ENCODE measurements around the gene CYP3A4. TPM values are rescaled to one million over a fixed set of nuclear protein-coding genes. Genes with fewer than 3 reads are reported as not detected.

Gene CYP3A4
- total and polyA plus RNA-seq, 2 of the 8 experiments (the other 6 are each of a cell fraction or from before 2014, with no cell fraction given), result not detected

DNA sequence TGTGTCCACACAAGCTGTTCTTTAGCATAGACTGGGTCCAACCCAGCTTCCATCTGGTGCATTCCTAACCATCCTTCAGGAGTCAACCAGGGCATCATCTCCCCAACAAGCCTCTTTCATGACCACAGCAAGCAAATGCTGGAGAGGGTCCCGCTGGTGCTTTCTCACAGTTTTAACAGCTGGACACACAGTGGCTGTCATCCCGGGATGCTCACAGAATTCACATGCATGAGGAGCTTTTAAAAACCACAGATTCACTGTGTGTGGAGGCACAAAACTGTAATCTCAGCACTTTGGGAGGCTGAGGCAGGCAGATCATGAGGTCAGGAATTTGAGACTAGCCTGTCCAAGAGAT, 42.6 kb downstream of the CYP3A4 start:
- FAIRE-seq, result no peak
- H4K8ac ChIP-seq (ENCODE audit: extremely low read depth, insufficient read depth, low read length), result no peak overlapping the region
- no peak overlapping the region for H2BK5ac ChIP-seq (ENCODE audit: low read depth, low read length)
- WGBS, 2 experiments (ENCODE audit: extremely low coverage in 1 of 2, insufficient coverage in 1 of 2, insufficient read length in 1 of 2, insufficient replicate concordance in 2 of 2, low coverage in 1 of 2, low lambda C conversion rate in 2 of 2, missing lambda C conversion rate in 1 of 2), result 93% methylated on average over 2 of the region's 2 CpGs; no CpG with 5 or more reads in 1 of the 2 experiments
- no peak overlapping the region for H3K9ac ChIP-seq (replicated peaks in 1 of 4; ENCODE audit: extremely low read depth in 1 of 4, low read depth in 3 of 4, low read length in 3 of 4)
- H3K4me2 ChIP-seq (ENCODE audit: insufficient read depth in 1 of 2, low read depth in 2 of 2, low read length in 2 of 2), result no peak overlapping the region
- H3K79me2 ChIP-seq (ENCODE audit: control insufficient read depth in 1 of 2, insufficient read depth in 2 of 2, low read length in 2 of 2), result no peaks in the 10 kb centered on the region
- no peak overlapping the region for H3K56ac ChIP-seq (replicated peaks; ENCODE audit: insufficient read length, low read depth, low read length)
- no peaks in the 10 kb centered on the region for H3K36me3 ChIP-seq (ENCODE audit: control insufficient read depth in 2 of 4, insufficient read depth in 4 of 4, low read length in 3 of 4)
- no peak overlapping the region for H3K23ac ChIP-seq (ENCODE audit: insufficient read length)
- H4K20me1 ChIP-seq (replicated peaks in 1 of 2; ENCODE audit: control insufficient read depth in 1 of 2, insufficient read depth in 2 of 2, low read length in 2 of 2), result no peaks in the 10 kb centered on the region
- no peaks in the 10 kb centered on the region for H3K79me1 ChIP-seq (ENCODE audit: low read depth, low read length)
- ChIA-PET CTCF (ENCODE audit: partially characterized antibody) (interaction anchor here (1.2 kb wide), 1 partner anchor 19 kb away, joined by 3 read pairs; no protein-coding TSS in a partner anchor), POLR2A (ENCODE audit: partially characterized antibody) (interaction anchor here (1.3 kb wide), 1 partner anchor 10 kb away, joined by 4 read pairs; no protein-coding TSS in a partner anchor)
- H2BK12ac ChIP-seq (ENCODE audit: low read depth, low read length), result no peak overlapping the region
- no peak overlapping the region for H2BK120ac ChIP-seq (replicated peaks; ENCODE audit: low read depth, low read length)
- no peaks in the 10 kb centered on the region for H3K27me3 ChIP-seq (replicated peaks in 1 of 4; ENCODE audit: control insufficient read depth in 3 of 4, extremely low read depth in 1 of 4, insufficient read depth in 3 of 4, low read length in 3 of 4)
- H3K4me1 ChIP-seq (replicated peaks in 1 of 4; ENCODE audit: control insufficient read depth in 3 of 4, insufficient read depth in 4 of 4, low read length in 3 of 4), result peaks cover 0 to 7% (median 2%) of the 10 kb centered on the region in 4 experiments; a peak in 3 of 7 replicates
- H3K23me2 ChIP-seq (ENCODE audit: low read depth, low read length), result no peaks in the 10 kb centered on the region
- H2BK15ac ChIP-seq (ENCODE audit: low read length), result no peak overlapping the region
- no peak overlapping the region for H4K5ac ChIP-seq (ENCODE audit: insufficient read length, low read depth, low read length)
- no peak overlapping the region for H3K4me3 ChIP-seq (ENCODE audit: extremely low read depth in 1 of 4, insufficient read depth in 2 of 4, low read depth in 3 of 4, low read length in 4 of 4)
- H4K91ac ChIP-seq (replicated peaks; ENCODE audit: insufficient read length, low read length), result no peak overlapping the region
- no peak overlapping the region for H3K27ac ChIP-seq (ENCODE audit: low read depth, low read length)
- H2AK5ac ChIP-seq (ENCODE audit: low read depth, low read length), result no peak overlapping the region
- H3K14ac ChIP-seq (ENCODE audit: insufficient read length), result no peak overlapping the region
- no peak for TF ChIP-seq POU5F1 (IDR thresholded peaks at IDR 0.05; ENCODE audit: low read depth, low read length)
- no peak for TF ChIP-seq POLR2A (IDR thresholded peaks at IDR 0.05; ENCODE audit: control extremely low read depth in 1 of 2, low read depth in 2 of 2, low read length in 2 of 2)
- no peak for TF ChIP-seq RNF2 (IDR thresholded peaks at IDR 0.05; ENCODE audit: borderline replicate concordance, low read depth, low read length, missing control alignments, poor library complexity, severe bottlenecking)
- TF ChIP-seq CBX8 (IDR thresholded peaks at IDR 0.05; ENCODE audit: borderline replicate concordance, low read depth, low read length), result no peak
- no peak for TF ChIP-seq SIRT6 (IDR thresholded peaks at IDR 0.05; ENCODE audit: low read length)
- no peak for TF ChIP-seq CBX5 (IDR thresholded peaks at IDR 0.05; ENCODE audit: low read depth, low read length)
- no peak for TF ChIP-seq CREB1 (IDR thresholded peaks at IDR 0.05)
- no peak for TF ChIP-seq RBBP5 (IDR thresholded peaks at IDR 0.05; ENCODE audit: borderline replicate concordance, low read depth, low read length)
- TF ChIP-seq KDM5A (IDR thresholded peaks at IDR 0.05; ENCODE audit: low read length), result no peak
- TF ChIP-seq JUN (IDR thresholded peaks at IDR 0.05; ENCODE audit: low read depth, low read length), result no peak
- no peak for TF ChIP-seq POLR2AphosphoS5 (IDR thresholded peaks at IDR 0.05; ENCODE audit: low read depth, low read length)
- no peak for TF ChIP-seq TBP (IDR thresholded peaks at IDR 0.05; ENCODE audit: low read depth, low read length)
- H3K4ac ChIP-seq (replicated peaks; ENCODE audit: insufficient read length, low read depth, low read length), result no peak overlapping the region
- H2AFZ ChIP-seq (ENCODE audit: low read length), result no peak overlapping the region
- H3K18ac ChIP-seq (ENCODE audit: extremely low read depth, low read length), result no peak overlapping the region
- H3K9me3 ChIP-seq (ENCODE audit: insufficient read depth in 2 of 2, low read depth in 1 of 2, low read length in 1 of 2), result no peaks in the 10 kb centered on the region
- H2BK20ac ChIP-seq (ENCODE audit: low read length), result no peak overlapping the region
- DNase-seq (ENCODE audit: low read depth in 1 of 2, low spot score in 2 of 2), result no peak
